DMS114 treated with DMSO at 0.1 percent for 48 hours (cell line): ENCODE measurements around the gene ATPAF2.

ENCODE experiments used
- DNase-seq: peaks from one replicate; lab custom pipeline; 2025; ENCODE audit not compliant: unreplicated experiment; lab: John Stamatoyannopoulos, UW

Gene ATPAF2

GRCh38 chr17:17987901-17988300 lies 51.1 kb downstream of the ATPAF2 start:
- no peak for DNase-seq

GRCh38 chr17:17987187-17987896 lies 51.6 kb downstream of the ATPAF2 start:
- no peak for DNase-seq

GRCh38 chr17:17985555-17985954 lies 53.4 kb downstream of the ATPAF2 start:
- no peak for DNase-seq

DNA sequence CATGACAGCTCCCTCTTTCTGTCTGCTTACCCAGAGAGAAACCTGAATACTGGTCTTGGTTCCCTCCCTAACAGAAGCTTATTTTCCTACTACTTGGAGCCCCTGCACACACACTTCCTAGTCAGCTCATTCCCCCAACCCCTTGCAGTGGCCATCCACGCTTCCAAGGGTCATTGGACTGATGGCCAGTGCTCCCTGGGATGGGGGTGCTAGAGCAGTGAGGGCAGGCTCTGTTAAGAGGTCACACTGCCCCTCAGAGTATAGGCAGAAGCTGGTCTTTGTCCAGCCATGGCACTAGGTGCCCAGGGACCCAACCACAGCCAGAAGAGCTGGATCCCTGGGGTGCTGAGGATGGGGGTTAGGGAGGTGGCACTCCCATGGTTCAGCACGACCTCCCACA lies 53.8 kb downstream of the ATPAF2 start:
- no peak for DNase-seq

GRCh38 chr17:17983776-17984175 lies 55.2 kb downstream of the ATPAF2 start:
- no peak for DNase-seq

DNA sequence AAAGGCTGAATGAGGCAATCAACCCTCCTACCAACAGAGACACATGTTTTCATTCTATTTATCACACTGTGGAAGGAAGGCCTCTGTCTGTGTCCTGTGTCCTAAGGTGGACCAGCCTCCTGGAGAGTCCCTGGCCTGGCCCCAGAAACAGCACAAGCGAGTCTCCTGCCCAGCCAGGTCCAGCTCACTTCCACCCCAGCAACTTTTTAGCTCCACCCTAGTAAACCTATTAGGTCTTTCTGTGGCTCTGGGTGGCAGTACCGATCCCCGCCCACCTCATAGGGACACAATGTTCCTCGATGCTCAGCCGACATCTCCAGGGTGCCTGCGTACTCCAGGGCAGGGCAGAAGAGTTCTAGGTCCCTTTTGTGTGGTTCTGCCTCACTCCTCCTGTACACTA lies 55.6 kb downstream of the ATPAF2 start:
- no peak for DNase-seq

DNA sequence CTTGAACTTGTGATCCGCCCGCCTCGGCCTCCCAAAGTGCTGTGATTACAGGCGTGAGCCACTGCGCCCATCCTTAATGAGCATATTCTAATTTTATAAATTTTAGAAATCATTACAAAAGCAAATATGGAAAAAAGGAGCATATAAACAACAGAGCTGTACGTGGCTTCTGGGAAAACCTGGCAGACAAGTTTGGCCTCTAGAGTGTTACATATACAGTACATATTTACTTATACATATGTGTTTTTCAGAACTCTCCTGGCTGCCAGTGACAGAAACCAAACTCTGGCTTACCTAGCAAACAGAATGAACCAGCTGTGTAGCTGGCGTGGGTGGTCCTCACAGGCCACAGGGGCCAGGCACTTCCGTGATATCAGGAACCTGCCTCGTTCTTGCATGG lies 56.2 kb downstream of the ATPAF2 start:
- DNase-seq = no peak

DNA sequence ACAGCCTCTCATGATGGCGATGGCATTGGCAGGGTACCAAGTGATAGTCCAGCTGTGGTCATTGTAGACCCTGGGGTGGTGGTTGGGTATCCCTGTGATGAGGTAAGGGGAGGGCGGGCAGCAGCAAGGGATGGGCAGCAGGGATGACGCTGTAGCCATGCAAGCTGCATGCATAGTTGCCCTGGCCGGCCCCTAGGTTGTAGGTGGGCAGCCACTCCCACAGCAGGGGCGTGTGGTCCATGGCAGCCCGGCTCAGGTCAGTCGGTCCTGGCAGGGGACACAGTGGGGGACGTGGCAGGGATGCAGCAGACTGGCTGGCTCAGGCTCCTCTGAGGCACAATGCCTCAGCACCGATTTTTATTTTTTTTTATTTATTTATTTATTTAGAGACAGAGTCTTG lies 57.6 kb downstream of the ATPAF2 start:
- DNase-seq = no peak

GRCh38 chr17:17979778-17980177 lies 59.2 kb downstream of the ATPAF2 start:
- no peak for DNase-seq

GRCh38 chr17:17978481-17979424 lies 60.2 kb downstream of the ATPAF2 start:
- DNase-seq = no peak

GRCh38 chr17:17976931-17977570 lies 61.9 kb downstream of the ATPAF2 start:
- DNase-seq = no peak

DNA sequence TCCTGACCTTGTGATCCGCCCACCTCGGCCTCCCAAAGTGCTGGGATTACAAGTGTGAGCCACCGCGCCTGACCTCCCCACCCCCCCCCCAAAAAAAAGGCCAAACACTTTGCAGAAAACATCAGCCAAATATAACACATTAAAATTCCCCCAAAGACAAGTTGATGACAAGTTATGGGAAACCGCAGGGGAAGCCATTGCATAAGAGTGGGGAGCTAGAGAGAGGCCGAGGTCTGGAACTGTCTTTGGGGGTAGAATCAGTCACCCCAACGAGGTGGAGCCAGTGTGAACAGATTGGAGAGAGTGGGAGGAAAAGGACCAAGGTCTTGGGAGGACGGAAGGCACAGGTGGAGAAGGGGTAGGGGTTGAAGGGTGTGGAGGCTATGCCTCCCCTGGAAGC lies 63.5 kb downstream of the ATPAF2 start:
- DNase-seq = no peak

DNA sequence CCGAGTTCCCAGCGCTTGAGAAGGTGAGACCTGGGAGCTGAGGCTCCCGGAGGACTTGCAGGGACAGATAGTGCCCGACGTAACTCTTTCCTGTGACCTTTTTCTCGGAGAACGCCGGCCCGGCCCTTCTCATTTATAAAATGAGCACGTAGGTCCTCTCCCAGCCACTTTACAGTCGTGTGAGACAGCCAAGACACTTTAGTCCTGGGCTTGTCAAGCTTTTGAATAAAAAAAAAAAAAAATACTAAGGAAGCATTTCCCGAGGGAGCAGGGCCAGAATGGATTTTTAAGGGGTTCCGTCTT lies 66.1 kb downstream of the ATPAF2 start:
- DNase-seq = no peak

DNA sequence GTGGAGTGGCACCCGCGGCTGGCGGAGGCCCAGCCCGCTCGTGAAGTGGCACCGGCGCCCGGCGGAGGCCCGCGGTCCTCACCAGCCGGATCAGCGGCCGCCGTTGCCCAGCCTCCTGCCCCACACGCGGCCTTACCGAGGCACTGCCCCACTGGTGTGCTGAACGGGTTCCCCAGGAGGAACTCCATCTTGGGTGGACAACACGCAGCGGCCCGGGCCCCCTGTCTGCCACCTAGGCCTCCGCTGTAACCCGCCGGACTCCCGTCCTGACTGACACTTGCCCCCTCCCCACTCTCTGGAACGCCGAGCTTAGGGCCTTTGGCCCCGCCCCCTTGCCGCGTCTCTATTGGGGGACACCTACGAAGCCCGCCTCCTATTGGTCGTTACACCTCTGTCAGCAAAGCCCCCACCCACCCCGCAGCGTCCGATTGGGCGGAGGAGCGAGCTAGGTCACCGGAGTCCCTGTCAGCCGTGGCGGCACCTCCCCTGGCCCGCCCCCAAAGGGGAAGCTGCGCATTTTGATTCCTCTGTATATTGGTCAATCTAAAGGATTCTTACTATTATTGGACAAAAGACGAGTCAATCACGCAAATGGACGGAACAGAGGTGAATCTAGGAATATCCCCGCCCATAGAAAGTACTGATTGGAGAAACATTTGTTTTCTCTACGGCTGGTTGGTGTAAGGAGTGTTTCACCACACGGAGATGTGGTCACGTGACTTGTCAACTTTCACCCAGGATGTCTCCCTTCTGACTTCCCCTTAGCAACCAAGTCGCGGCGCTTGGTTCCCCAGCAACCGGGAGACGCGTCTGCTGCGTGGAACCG lies 66.6 kb downstream of the ATPAF2 start, which contains the start of the genes DRC3 and TOM1L2:
Gene DRC3, plus strand, starts transcription at position 737 of the 826 bp plus-strand sequence. CDS start 4,737 bp downstream, outside the sequence.
Gene TOM1L2, minus strand, starts transcription at position 275 of the 826 bp plus-strand sequence. Its CDS starts 87 bp downstream, at position 188.
- peak; percentile 89 for DNase-seq

- no peak for DNase-seq
Observed at GRCh38 chr17:17971431-17972125, 67.4 kb downstream of the ATPAF2 start.

DNA sequence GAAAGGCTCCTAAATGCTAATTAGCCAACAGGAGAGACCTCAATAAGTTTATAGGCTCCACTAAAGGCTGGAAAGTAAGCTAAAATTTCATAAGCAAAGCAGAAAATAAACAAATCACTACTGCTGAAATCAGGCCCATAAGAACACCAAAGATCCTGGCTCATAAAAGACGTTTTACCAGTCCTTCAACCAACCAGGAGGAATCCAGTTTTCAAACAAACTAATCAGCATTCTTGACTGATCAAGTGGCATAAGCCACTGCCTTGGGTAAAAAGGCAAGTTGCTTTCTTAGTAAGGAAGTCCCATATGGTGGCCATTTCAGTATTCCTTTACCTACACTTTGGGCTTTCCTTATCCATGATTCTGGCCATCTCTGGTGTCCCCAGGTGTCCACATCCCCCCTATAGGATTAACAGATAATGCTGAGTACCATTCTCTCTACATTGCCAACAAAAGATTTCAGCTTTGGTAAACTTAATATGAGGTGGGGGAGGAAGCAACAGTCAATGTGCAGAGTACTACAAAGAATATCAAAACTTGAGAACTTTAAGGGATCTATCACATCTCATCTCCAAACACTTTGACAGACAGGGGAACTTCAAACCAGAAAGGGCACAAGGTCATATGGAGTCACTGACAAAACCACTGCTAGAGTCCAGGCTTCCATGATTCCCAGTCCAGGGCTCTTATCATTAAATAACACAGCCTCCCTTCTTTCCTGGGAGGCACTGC lies 68.1 kb downstream of the ATPAF2 start:
- no peak for DNase-seq
